CD14-positive monocyte (primary cell): Measurements from ENCODE around the gene NACC1. TPM values are rescaled to one million over a fixed set of nuclear protein-coding genes. Genes with fewer than 3 reads are reported as not detected.
A peak's percentile ranks its signal among the peaks of the same experiment; 100 is the strongest.

Source experiments
- DNase-seq, 3 donors: peaks; one replicate each; pipeline ENCODE4 v3.0.0-alpha.2; 2011 to 2022
- H2AFZ ChIP-seq: 2 replicates; pipeline ENCODE4 v1.6.0; 2012; ENCODE audit warnings: mild to moderate bottlenecking, low read depth, low read length, inconsistent platforms; ENCODE audit not compliant: insufficient read depth, poor library complexity, severe bottlenecking
- H3K27ac ChIP-seq, 2 donors: 1 replicate in 1 of 2; 2 replicates in 1 of 2; pipeline ENCODE4 v1.5.1; 2012 to 2013; ENCODE audit warnings: low read length in 2 of 2, control low read depth in 1 of 2, inconsistent platforms in 1 of 2, low read depth in 1 of 2, mild to moderate bottlenecking in 1 of 2
- H3K27me3 ChIP-seq, 2 donors: one replicate each; pipeline versions ENCODE4 v1.6.0 to v1.6.1; 2011 to 2013; ENCODE audit warnings: low read length in 2 of 2; ENCODE audit not compliant: control insufficient read depth in 2 of 2, insufficient read depth in 2 of 2
- H3K36me3 ChIP-seq, 2 donors: replicated peaks in 1 of 2; 1 replicate in 1 of 2; 2 replicates in 1 of 2; pipeline versions ENCODE4 v1.5.1 to v1.6.1; 2012 to 2013; ENCODE audit warnings: low read length in 2 of 2, control low read depth in 1 of 2, inconsistent platforms in 1 of 2, mild to moderate bottlenecking in 1 of 2; ENCODE audit not compliant: insufficient read depth in 2 of 2, control insufficient read depth in 1 of 2
- H3K4me1 ChIP-seq, 2 donors: 1 replicate in 1 of 2; 2 replicates in 1 of 2; pipeline versions ENCODE4 v1.5.1 to v1.6.1; 2012 to 2013; ENCODE audit warnings: low read length in 2 of 2, control low read depth in 1 of 2, inconsistent platforms in 1 of 2, mild to moderate bottlenecking in 1 of 2, moderate library complexity in 1 of 2; ENCODE audit not compliant: insufficient read depth in 2 of 2, control insufficient read depth in 1 of 2
- H3K4me2 ChIP-seq: replicated peaks from 2 replicates; pipeline ENCODE3; 2012; ENCODE audit warnings: low read length, moderate library complexity, mild to moderate bottlenecking; ENCODE audit not compliant: poor library complexity, severe bottlenecking; ENCODE audit errors: extremely low read depth
- H3K4me3 ChIP-seq, 3 experiments: fragments of 200-600 bp in 1 of 3; sonication (generic) in 1 of 3; replicated peaks in 1 of 3; 1 replicate in 2 of 3; 2 replicates in 1 of 3; pipeline ENCODE4 v1.5.1; 2011 to 2013; ENCODE audit warnings: low read length in 3 of 3, mild to moderate bottlenecking in 3 of 3, control low read depth in 2 of 3, low read depth in 2 of 3, inconsistent platforms in 1 of 3, moderate library complexity in 1 of 3
- H3K79me2 ChIP-seq: 2 replicates; pipeline ENCODE4 v1.6.0; 2012; ENCODE audit warnings: mild to moderate bottlenecking, control low read depth, inconsistent platforms, low read length, moderate library complexity; ENCODE audit not compliant: insufficient read depth
- H3K9ac ChIP-seq: 2 replicates; pipeline ENCODE4 v1.6.0; 2017; ENCODE audit warnings: low read length, mild to moderate bottlenecking; ENCODE audit not compliant: insufficient read depth, poor library complexity, severe bottlenecking
- H3K9me3 ChIP-seq, 2 donors: replicated peaks in 1 of 2; 1 replicate in 1 of 2; 2 replicates in 1 of 2; pipeline versions ENCODE4 v1.5.1 to v1.6.1; 2012 to 2013; ENCODE audit warnings: low read length in 2 of 2, control low read depth in 1 of 2; ENCODE audit not compliant: control insufficient read depth in 1 of 2, insufficient read depth in 1 of 2
- H4K20me1 ChIP-seq: 2 replicates; pipeline ENCODE4 v1.6.0; 2012; ENCODE audit warnings: mild to moderate bottlenecking, low read length, control low read depth, moderate library complexity; ENCODE audit not compliant: insufficient read depth
- H3K27ac Mint-ChIP-seq, 7 donors: one replicate each; pipeline ENCODE4 v1.8.0; 2020; ENCODE audit warnings: mild to moderate bottlenecking in 7 of 7, mixed read lengths in 7 of 7, moderate library complexity in 6 of 7, inconsistent platforms in 2 of 7
- H3K27me3 Mint-ChIP-seq, 3 donors: one replicate each; pipeline ENCODE4 v1.8.0; 2021 to 2022; ENCODE audit warnings: low read depth in 3 of 3, mild to moderate bottlenecking in 3 of 3, mixed read lengths in 3 of 3, moderate library complexity in 3 of 3, inconsistent platforms in 1 of 3
- H3K36me3 Mint-ChIP-seq, 2 donors: one replicate each; pipeline ENCODE4 v1.8.0; 2020; ENCODE audit warnings: mixed read lengths in 2 of 2, inconsistent platforms in 1 of 2, mild to moderate bottlenecking in 1 of 2
- H3K4me1 Mint-ChIP-seq: one replicate; pipeline ENCODE4 v1.8.0; 2020; ENCODE audit warnings: mild to moderate bottlenecking, mixed read lengths
- H3K4me3 Mint-ChIP-seq, 2 donors: one replicate each; pipeline ENCODE4 v1.8.0; 2020; ENCODE audit warnings: mild to moderate bottlenecking in 2 of 2, mixed read lengths in 2 of 2, moderate library complexity in 1 of 2
- H3K9me3 Mint-ChIP-seq, 7 donors: one replicate each; pipeline ENCODE4 v1.8.0; 2020 to 2022; ENCODE audit warnings: mixed read lengths in 7 of 7, mild to moderate bottlenecking in 6 of 7, moderate library complexity in 6 of 7, inconsistent platforms in 2 of 7
- WGBS: methylation state at CpG from one replicate; pipeline ENCODE4 v1.1.5; 2013; ENCODE audit warnings: missing lambda C conversion rate; ENCODE audit not compliant: insufficient coverage; 5-methylcytosine and 5-hydroxymethylcytosine counted together
- intact Hi-C, 2 donors: fragments of 100-400 bp; cut with micrococcal nuclease; formaldehyde crosslinking; loops; one replicate each; pipeline versions ENCODE4 v1.15.0 to v1.15.1; 2023
- polyA plus RNA-seq, 3 donors: library from polyadenylated mRNA; depleted of rRNA in 1 of 3; unstranded in 2 of 3; stranded (reverse) in 1 of 3; fragments of 300-500 nt in 2 of 3; fragments of >200 nt in 1 of 3; fragmentation: Illumina TruSeq in 2 of 3; gene quantifications; 1 replicate in 2 of 3; 2 replicates in 1 of 3; pipeline ENCODE4 v1.2.3, GENCODE V29; 2012 to 2021
- TF ChIP-seq, protein P1 (sequence below): fragments of 200-600 bp; IDR thresholded peaks from one replicate; pipeline ENCODE4 v1.8.0; 2022; ENCODE audit warnings: antibody characterized with exemption, mild to moderate bottlenecking

NACC1 gene
- polyA plus RNA-seq, 3 donors, result 1.1 to 20.1 (median 2.2) TPM

DNA sequence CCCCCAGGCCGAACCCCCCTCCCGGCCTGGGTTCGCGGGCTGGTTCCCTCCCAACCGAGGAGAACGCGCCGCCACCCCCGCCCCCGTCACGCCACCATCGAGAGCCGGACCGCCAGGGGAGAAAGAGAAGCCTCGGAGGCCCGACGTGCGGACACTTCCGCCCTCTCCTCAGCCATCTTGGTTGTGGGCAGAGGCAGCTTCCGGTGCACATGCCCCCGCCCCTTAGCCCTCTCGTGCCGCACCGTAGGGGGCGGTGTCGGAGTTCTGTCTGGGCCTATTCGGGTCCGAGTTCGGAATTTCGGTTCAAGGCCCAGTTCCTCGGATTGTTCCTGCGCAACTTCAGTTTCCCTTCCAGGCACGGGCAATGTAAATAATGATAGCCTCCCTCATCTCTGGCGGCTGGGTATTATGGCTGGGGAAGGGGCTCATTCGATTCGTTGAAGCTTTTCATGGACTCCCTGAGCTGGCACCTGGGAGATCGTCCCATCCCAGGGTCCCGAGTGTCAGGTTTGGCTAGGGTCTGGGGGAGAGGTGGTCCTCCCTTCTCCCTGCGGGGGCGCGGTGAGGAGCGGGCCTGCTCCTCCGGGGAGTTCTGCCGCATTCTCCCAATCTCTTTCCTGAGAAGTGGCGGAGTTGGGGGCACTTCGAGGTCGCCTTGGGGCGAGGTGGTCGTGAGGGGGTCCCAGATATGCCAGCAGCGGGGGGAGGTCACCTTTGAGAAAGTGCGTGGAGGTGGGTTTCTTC lies 32.3 kb downstream of the NACC1 start, which contains the start of the genes IER2 and STX10:
TSS of gene IER2 (plus strand) at position 225 of the 744 bp plus-strand sequence. CDS start 2,776 bp downstream, outside the sequence.
TSS of gene STX10 (minus strand) at position 189 of the 744 bp plus-strand sequence. CDS start 202 bp downstream, outside the sequence.
- 0% methylated on average over 36 of the region's 51 CpGs for WGBS
- Mint-ChIP-seq H3K4me1 (peaks cover 33% of the 10 kb centered on the region), H3K4me3 (peak within 1 kb of the TSS; percentile 98 to 99), H3K27me3 (peaks cover 0 to 15% (median 4%) of the 10 kb centered on the region in 3 donors), H3K27ac (peak within 1 kb of the TSS; percentile 98 to 99 (median 99)), H3K9me3 (peaks cover 0 to 14% (median 8%) of the 10 kb centered on the region in 7 donors), H3K36me3 (peaks cover 6 to 33% of the 10 kb centered on the region in 2 donors)
- peak within 1 kb of the TSS; percentile 86 for H3K4me2 ChIP-seq
- DNase-seq, result peak; percentile 94 to 97 (median 96)
- TF ChIP-seq, protein P1, sequence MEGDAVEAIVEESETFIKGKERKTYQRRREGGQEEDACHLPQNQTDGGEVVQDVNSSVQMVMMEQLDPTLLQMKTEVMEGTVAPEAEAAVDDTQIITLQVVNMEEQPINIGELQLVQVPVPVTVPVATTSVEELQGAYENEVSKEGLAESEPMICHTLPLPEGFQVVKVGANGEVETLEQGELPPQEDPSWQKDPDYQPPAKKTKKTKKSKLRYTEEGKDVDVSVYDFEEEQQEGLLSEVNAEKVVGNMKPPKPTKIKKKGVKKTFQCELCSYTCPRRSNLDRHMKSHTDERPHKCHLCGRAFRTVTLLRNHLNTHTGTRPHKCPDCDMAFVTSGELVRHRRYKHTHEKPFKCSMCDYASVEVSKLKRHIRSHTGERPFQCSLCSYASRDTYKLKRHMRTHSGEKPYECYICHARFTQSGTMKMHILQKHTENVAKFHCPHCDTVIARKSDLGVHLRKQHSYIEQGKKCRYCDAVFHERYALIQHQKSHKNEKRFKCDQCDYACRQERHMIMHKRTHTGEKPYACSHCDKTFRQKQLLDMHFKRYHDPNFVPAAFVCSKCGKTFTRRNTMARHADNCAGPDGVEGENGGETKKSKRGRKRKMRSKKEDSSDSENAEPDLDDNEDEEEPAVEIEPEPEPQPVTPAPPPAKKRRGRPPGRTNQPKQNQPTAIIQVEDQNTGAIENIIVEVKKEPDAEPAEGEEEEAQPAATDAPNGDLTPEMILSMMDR, result peak; percentile 43
- H3K9ac ChIP-seq, result peak within 1 kb of the TSS; percentile 97
- H3K4me1 ChIP-seq, result peaks cover 31 to 46% of the 10 kb centered on the region in 2 donors
- no peaks in the 10 kb centered on the region for H3K27me3 ChIP-seq
- H3K4me3 ChIP-seq, result peak within 1 kb of the TSS; percentile 86 to 100 (median 96)
- intact Hi-C loops, result loop anchor here (5.0 to 10.0 kb wide), 5 partner anchors 33 to 694 kb away; partner anchors contain the start of genes LYL1 (in 2 of the 2), JUNB (in 1 of the 2), NACC1 (in 1 of the 2) and RAD23A (in 1 of the 2)
- peak within 1 kb of the TSS; percentile 95 to 97 for H3K27ac ChIP-seq
- H3K36me3 ChIP-seq, result peaks cover 2 to 21% of the 10 kb centered on the region in 2 donors
- H3K9me3 ChIP-seq, result no peaks in the 10 kb centered on the region
- H3K79me2 ChIP-seq, result peaks cover 82% of the 10 kb centered on the region
- H2AFZ ChIP-seq, result peak within 1 kb of the TSS; percentile 75
- H4K20me1 ChIP-seq, result peaks cover 39% of the 10 kb centered on the region

DNA sequence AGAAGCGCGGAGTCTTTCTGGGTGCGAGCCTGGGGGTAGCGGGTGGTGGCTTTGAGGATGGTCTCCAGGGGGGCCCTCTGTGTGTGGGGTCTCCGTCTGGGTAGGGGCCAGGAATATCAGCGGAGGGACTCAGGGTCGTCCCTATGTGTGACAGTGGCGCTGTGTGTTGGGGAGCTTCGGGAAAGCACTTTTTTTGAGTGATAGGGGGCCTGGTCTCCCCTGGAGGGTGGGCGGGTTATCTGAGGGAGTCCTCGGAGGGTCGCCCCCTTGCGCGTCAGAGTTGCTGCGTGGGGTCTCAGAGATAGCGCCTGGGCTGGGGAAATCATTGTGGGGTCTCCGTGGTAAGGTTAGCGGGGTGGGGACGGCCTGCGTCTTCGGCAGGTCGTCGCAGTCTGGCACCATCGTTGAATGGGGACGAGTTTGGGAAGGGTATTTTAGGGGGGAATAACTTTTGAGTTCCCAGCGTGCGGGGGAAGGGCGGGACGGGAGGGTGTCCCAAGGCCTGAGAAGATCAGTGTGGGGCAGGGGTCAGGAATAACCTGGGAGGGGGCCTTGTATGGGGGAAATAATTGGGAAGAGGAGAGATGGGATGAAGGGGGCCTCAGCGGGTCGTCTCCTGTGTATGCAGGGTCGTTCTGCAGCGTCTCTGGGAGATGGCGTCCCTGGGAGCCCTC lies 33.0 kb downstream of the NACC1 start:
- Histone ChIP-seq H3K4me3 (peak overlapping the region; percentile 86 to 100 (median 96)), H3K9ac (peak overlapping the region; percentile 97), H3K27me3 (no peaks in the 10 kb centered on the region), H3K4me2 (peak overlapping the region; percentile 86), H3K9me3 (no peaks in the 10 kb centered on the region), H4K20me1 (peaks cover 44% of the 10 kb centered on the region), H2AFZ (no peak overlapping the region), H3K27ac (peak overlapping the region; percentile 95 to 97), H3K36me3 (peaks cover 0 to 14% of the 10 kb centered on the region in 2 donors), H3K4me1 (peaks cover 36 to 52% of the 10 kb centered on the region in 2 donors), H3K79me2 (peaks cover 76% of the 10 kb centered on the region)
- peak in 1 of 3 donors; percentile 26 for DNase-seq
- Mint-ChIP-seq H3K27ac (peak overlapping the region; percentile 98 to 99 (median 99)), H3K4me3 (peak overlapping the region; percentile 98 to 99), H3K36me3 (peaks cover 6 to 26% of the 10 kb centered on the region in 2 donors), H3K9me3 (peaks cover 0 to 14% (median 8%) of the 10 kb centered on the region in 7 donors), H3K4me1 (peaks cover 36% of the 10 kb centered on the region), H3K27me3 (peaks cover 0 to 15% (median 4%) of the 10 kb centered on the region in 3 donors)
- 0% methylated on average over 24 of the region's 34 CpGs for WGBS
- TF ChIP-seq, protein P1, result no peak
- intact Hi-C loops, result loop anchor here (5.0 to 10.0 kb wide), 5 partner anchors 34 to 694 kb away; partner anchors contain the start of genes LYL1 (in 2 of the 2), JUNB (in 1 of the 2), NACC1 (in 1 of the 2) and RAD23A (in 1 of the 2)
